Aortic smooth muscle cell (primary cell): ENCODE data around the gene ELAVL2. TPM values are rescaled to one million over a fixed set of nuclear protein-coding genes. Genes with fewer than 3 reads are reported as not detected.

Experiments
- total RNA-seq: library from RNA; depleted of rRNA; stranded (reverse); fragments of >200 nt; gene quantifications from 2 replicates; pipeline ENCODE4 v1.2.3, GENCODE V29; 2014

The ELAVL2 gene
- total RNA-seq, result 0.12 and 0.13 TPM in 2 replicates

GRCh38 chr9:23826120-23826629 is at the start of gene ELAVL2:
ELAVL2 (minus strand) TSS chr9:23826240; CDS start chr9:23762234, 64,006 bp downstream.

